Testis (tissue), 3 donors: ENCODE data around the gene THSD4. TPM values are rescaled to one million over a fixed set of nuclear protein-coding genes. Genes with fewer than 3 reads are reported as not detected.
"Not testable (repeated sequence)": the region's sequence is repeated elsewhere in the genome, so short reads cannot be mapped to it uniquely, and the experiment has no call there.

Source experiments
- DNase-seq: peaks from one replicate; pipeline ENCODE4 v3.0.0-alpha.2; 2019
- H3K27ac ChIP-seq, 2 donors: fragments of 200-600 bp; sonication (generic); one replicate each; pipeline ENCODE4 v1.5.1; 2019
- H3K27me3 ChIP-seq: fragments of 200-600 bp; sonication (generic); one replicate; pipeline ENCODE4 v1.5.1; 2019
- H3K36me3 ChIP-seq: fragments of 200-600 bp; sonication (generic); one replicate; pipeline ENCODE4 v1.5.1; 2017; ENCODE audit warnings: low read depth; ENCODE audit errors: missing control alignments
- H3K4me1 ChIP-seq: fragments of 200-600 bp; sonication (generic); one replicate; pipeline ENCODE4 v1.5.1; 2019
- H3K4me3 ChIP-seq, 2 donors: fragments of 200-600 bp; sonication (generic); one replicate each; pipeline ENCODE4 v1.5.1; 2017 to 2019
- H3K9me3 ChIP-seq: fragments of 200-600 bp; sonication (generic); one replicate; pipeline ENCODE4 v1.5.1; 2017
- POLR2A ChIP-seq: fragments of 450-650 bp; IDR thresholded peaks from one replicate; pipeline ENCODE4 v1.6.1; 2017; ENCODE audit warnings: antibody characterized with exemption, mild to moderate bottlenecking, moderate library complexity
- WGBS, 2 donors: methylation state at CpG; one replicate each; pipeline ENCODE4 v1.1.5; 2018; 5-methylcytosine and 5-hydroxymethylcytosine counted together
- intact Hi-C: fragments of 100-400 bp; cut with DNase I; formaldehyde crosslinking; loops from one replicate; pipeline ENCODE4 v1.15.1; 2023; ENCODE audit warnings: low total_unique reads
- polyA plus RNA-seq: library from polyadenylated mRNA; stranded (reverse); fragments of 350-450 nt; fragmentation: Illumina TruSeq; extraction: RNeasy Lipid Tissue Mini Kit (QIAGEN cat#74804); gene quantifications from one replicate; pipeline ENCODE4 v1.2.3, GENCODE V29; 2014; ENCODE audit warnings: low read depth, low replicate concordance; ENCODE audit not compliant: insufficient read depth
- total RNA-seq, 2 donors: library from RNA; depleted of rRNA; stranded (reverse); fragments of >200 nt; gene quantifications; one replicate each; pipeline ENCODE4 v1.2.3, GENCODE V29; 2016
- TF ChIP-seq, protein P1 (sequence below), 3 experiments: fragments of 450-650 bp in 2 of 3; fragments of 200-600 bp in 1 of 3; sonication (generic) in 1 of 3; IDR thresholded peaks; one replicate each; pipeline ENCODE4 v1.5.1; 2016 to 2019; ENCODE audit warnings: antibody characterized with exemption in 3 of 3, mild to moderate bottlenecking in 2 of 3, moderate library complexity in 1 of 3

THSD4 gene
- total and polyA plus RNA-seq, 3 donors from 2014 or later, result 14.3 to 21.5 (median 18.2) TPM

DNA sequence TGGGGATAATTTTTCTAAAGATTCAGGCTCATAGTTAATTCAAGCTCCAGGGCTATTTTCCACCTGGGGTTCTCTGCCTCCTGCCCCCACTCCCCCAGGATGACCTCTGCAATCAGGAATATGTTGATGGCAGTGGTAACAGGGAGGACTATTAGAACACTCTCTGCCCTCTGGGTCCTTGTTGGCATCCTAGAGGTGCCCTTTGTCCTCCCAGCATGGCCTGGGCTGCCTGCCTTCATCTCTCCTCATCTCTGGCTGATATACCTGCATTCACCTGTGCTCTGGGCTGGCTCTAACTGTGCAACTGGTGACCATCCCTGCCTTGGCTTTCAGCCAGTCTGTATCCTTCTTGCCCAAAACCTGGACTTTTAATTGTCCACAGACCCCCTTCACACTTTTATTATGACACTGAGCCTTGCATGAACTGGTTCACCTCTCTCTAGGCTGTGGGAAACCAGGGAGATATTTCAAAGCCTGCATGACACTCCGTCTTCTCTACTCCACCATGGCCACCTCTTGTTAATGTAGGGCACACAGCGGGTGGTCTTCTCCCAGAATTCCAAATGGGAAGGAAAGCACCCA is 199.8 kb downstream of the THSD4 start:
- 89 to 91% methylated on average over 2 of the region's 2 CpGs for WGBS, 2 donors

DNA sequence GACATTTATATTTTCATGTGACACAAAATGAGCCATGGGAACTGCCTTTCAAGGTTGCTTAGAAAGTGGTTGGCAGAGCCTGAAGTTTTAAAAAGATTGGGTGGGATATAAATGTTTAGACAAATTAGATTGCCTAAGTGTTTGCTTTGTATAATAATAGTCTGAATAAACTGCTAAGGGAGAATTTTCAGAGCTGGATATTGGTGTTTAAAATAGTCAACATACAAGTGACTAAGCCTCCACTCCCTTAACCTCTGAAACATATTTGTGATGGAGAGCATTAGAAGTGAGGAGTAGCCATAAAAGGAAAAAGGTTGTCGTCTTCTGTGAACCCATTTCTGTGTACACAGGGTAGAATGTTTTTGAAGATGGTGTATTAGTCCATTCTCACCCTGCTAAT is 201.6 kb downstream of the THSD4 start:
- TF ChIP-seq POLR2A, result no peak
- TF ChIP-seq, protein P1, sequence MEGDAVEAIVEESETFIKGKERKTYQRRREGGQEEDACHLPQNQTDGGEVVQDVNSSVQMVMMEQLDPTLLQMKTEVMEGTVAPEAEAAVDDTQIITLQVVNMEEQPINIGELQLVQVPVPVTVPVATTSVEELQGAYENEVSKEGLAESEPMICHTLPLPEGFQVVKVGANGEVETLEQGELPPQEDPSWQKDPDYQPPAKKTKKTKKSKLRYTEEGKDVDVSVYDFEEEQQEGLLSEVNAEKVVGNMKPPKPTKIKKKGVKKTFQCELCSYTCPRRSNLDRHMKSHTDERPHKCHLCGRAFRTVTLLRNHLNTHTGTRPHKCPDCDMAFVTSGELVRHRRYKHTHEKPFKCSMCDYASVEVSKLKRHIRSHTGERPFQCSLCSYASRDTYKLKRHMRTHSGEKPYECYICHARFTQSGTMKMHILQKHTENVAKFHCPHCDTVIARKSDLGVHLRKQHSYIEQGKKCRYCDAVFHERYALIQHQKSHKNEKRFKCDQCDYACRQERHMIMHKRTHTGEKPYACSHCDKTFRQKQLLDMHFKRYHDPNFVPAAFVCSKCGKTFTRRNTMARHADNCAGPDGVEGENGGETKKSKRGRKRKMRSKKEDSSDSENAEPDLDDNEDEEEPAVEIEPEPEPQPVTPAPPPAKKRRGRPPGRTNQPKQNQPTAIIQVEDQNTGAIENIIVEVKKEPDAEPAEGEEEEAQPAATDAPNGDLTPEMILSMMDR (IDR thresholded peaks at IDR 0.05), result no peak
- 87 to 100% methylated on average over 1 of the region's 1 CpG for WGBS, 2 donors
- no peak overlapping the region for H3K27ac ChIP-seq
- intact Hi-C loops, result no loop called here
- H3K4me3 ChIP-seq, result no peak overlapping the region
- no peaks in the 10 kb centered on the region for H3K36me3 ChIP-seq
- DNase-seq, result no peak
- no peaks in the 10 kb centered on the region for H3K27me3 ChIP-seq
- H3K9me3 ChIP-seq, result no peaks in the 10 kb centered on the region
- H3K4me1 ChIP-seq, result no peaks in the 10 kb centered on the region

More for the DNA sequence above, 199.8 kb downstream of the THSD4 start:
- intact Hi-C loops, result no loop called here
- Histone ChIP-seq H3K9me3 (no peaks in the 10 kb centered on the region), H3K27ac (no peak overlapping the region), H3K36me3 (no peaks in the 10 kb centered on the region), H3K27me3 (no peaks in the 10 kb centered on the region), H3K4me3 (no peak overlapping the region), H3K4me1 (no peaks in the 10 kb centered on the region)
- DNase-seq, result no peak
- TF ChIP-seq POLR2A, result no peak
- TF ChIP-seq, protein P1 (IDR thresholded peaks at IDR 0.05), result no peak

DNA sequence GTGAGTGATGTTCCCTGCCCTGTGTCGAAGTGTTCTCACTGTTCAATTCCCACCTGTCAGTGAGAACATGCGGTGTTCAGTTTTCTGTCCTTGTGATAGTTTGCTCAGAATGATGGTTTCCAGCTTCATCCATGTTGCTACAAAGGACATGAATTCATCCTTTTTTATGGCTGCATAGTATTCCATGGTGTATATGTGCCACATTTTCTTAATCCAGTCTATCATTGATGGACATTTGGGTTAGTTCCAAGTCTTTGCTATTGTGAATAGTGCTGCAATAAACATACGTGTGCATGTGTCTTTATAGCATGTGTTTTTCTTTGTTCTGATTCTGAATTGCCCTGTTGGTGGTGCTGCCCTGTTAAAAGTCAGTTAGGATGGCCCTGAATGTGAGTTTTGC is 204.2 kb downstream of the THSD4 start:
- H3K27me3 ChIP-seq, DNase-seq, H3K4me3 ChIP-seq, H3K36me3 ChIP-seq, intact Hi-C loops, H3K27ac ChIP-seq, H3K4me1 ChIP-seq, H3K9me3 ChIP-seq: not testable (repeated sequence)
- 92 to 100% methylated on average over 2 to 3 of the region's 3 CpGs for WGBS, 2 donors

DNA sequence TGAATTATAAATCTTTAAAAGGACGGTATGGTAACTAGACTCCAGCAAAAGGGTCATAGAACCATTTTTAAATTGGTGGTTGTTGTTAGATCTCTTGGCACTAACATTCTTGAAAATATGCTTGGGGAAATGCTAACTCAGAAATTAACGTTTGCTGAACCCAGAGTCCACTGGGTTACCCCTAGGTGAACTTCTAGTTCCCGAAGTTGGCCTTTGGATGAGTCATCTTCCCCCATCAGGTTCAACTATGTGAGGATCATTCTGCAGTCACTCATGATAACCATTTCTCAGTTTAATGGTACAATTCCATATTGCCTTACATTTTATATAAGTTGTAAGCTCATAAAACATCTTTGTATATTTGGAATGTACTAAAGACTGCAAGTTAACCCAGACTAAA is 204.7 kb downstream of the THSD4 start:
- no peaks in the 10 kb centered on the region for H3K9me3 ChIP-seq
- H3K36me3 ChIP-seq, result no peaks in the 10 kb centered on the region
- H3K27me3 ChIP-seq, result no peaks in the 10 kb centered on the region
- no peak overlapping the region for H3K27ac ChIP-seq
- DNase-seq, result no peak
- no peak overlapping the region for H3K4me3 ChIP-seq
- intact Hi-C loops, result no loop called here
- TF ChIP-seq, protein P1 (IDR thresholded peaks at IDR 0.05), result no peak
- TF ChIP-seq POLR2A, result no peak
- peaks cover 4% of the 10 kb centered on the region for H3K4me1 ChIP-seq
- WGBS, 2 donors, result 87 to 88% methylated on average over 3 of the region's 3 CpGs

DNA sequence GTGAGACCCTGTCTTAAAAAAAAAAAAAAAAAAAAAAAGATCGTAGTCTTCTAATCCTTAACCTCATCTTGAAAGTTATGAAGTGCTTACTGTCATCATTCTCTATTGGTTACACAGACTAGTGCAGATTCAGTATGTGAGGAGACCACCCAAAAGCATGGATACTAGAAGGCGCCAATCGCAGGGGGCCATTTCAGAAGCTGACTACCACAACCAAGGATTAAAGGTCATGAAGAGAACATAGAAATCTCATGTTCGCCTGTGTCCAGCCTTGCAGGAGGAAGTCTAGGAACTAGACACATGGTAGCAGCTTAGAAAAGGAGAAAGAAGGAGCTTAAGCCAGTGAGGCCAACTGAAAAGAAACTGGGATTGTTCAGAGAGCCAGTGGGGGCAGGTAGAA is 207.8 kb downstream of the THSD4 start:
- peaks cover 11% of the 10 kb centered on the region for H3K4me1 ChIP-seq
- no peaks in the 10 kb centered on the region for H3K36me3 ChIP-seq
- 82 to 89% methylated on average over 4 of the region's 4 CpGs for WGBS, 2 donors
- intact Hi-C loops, result no loop called here
- no peak overlapping the region for H3K4me3 ChIP-seq
- H3K27me3 ChIP-seq, result no peaks in the 10 kb centered on the region
- H3K27ac ChIP-seq, result no peak overlapping the region
- H3K9me3 ChIP-seq, result no peaks in the 10 kb centered on the region
- TF ChIP-seq, protein P1 (IDR thresholded peaks at IDR 0.05), result no peak
- no peak for TF ChIP-seq POLR2A
- no peak for DNase-seq
